ENCODE data around the gene EIF4EBP3.

DNA sequence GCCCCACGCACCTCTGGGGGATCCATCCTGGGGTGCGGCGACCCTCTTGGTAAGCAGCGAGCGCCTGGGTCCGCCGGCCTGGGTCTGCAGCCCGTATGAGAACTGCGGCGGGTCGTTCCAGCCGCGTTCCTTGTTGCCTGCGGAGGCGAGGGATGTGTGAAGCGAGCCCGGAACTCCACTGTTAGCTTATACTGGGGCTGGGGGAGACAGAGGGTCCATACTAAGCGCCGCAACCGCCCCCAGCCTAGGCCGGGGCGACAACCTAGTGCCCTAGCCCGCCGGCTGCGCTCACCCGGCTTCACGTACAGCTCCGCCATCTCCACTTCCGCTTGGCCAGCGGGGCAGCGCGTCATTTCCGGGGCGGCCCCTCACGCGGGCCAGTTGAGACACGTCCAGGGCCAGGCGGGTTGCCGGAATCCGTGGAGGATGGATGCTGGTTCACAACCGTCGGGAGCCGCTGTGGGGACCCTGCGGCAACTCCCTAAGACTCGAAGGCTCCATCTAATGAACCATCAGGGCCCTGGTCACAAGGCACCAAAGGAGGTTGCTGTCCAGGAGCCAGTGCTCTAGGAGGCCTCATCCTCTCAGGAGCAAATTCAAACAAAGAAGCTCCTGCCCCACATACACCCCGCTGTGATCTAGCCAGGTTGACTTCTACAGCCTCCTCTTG lies 9.8 kb downstream of the EIF4EBP3 start, which contains the start of gene SRA1:
- TF ChIP-seq EZH2 (IDR thresholded peaks at IDR 0.05; ENCODE audit: low read length, missing control alignments), result no peak
- TF ChIP-seq, protein P1, sequence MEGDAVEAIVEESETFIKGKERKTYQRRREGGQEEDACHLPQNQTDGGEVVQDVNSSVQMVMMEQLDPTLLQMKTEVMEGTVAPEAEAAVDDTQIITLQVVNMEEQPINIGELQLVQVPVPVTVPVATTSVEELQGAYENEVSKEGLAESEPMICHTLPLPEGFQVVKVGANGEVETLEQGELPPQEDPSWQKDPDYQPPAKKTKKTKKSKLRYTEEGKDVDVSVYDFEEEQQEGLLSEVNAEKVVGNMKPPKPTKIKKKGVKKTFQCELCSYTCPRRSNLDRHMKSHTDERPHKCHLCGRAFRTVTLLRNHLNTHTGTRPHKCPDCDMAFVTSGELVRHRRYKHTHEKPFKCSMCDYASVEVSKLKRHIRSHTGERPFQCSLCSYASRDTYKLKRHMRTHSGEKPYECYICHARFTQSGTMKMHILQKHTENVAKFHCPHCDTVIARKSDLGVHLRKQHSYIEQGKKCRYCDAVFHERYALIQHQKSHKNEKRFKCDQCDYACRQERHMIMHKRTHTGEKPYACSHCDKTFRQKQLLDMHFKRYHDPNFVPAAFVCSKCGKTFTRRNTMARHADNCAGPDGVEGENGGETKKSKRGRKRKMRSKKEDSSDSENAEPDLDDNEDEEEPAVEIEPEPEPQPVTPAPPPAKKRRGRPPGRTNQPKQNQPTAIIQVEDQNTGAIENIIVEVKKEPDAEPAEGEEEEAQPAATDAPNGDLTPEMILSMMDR (conservative IDR thresholded peaks at IDR 0.05 in 1 of 2, IDR thresholded peaks at IDR 0.05 in 1 of 2; ENCODE audit: low read depth in 1 of 2, low read length in 2 of 2), result no peak

All from fibroblast of lung (primary cell).